Measurements from ENCODE around the gene NANOS2.

The NANOS2 gene

DNA sequence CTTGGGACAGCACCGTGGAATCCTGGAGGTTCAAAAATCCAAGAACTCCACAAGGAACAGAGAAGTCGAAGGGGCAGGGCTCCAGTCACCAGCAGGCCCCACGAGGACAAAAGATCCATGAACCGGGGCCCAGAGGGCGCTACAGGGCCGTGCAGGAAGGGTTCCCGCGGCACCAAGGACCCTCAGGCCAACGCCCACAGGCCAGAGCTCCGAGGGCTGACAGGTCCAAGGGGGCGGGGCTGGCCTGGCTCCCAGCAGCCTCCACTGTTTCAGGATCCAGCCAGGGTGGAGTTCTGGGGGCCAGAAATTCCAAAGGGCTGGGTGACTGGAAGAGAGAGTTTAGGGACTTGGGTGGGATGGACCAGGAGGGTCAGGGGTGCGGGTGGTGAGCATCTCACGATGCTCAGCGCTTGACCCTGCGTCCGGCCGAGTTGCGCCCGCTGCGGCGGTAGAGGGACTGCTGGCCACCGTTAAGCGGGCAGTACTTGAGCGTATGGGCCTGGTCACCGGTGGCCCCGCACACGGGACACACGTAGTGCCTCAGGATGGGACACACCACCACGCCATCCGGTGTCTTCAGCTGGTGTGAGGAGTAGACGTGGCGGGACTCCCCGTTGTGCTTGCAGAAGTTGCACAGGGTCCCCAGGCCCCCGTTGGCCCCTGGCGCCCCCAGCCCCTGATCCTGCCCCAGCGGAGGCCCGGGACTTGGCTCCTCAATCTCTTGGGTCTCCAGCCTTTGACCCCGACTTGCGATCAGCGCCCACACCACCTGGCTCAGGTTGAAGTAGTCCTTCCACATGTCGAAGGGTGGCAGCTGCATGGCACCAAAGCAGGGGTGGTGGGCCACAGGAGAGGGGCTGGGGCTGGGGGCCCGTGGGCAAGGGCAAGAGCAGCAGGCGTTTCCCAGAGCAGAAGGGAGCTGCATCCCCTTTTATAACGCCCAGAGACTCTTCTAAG lies at the start of gene NANOS2:
Gene NANOS2 (minus strand): TSS at position 905 of the 957 bp plus-strand sequence. CDS start 85 bp downstream, at position 820.
- no peaks in the 10 kb centered on the region; the same call in 1 of the 2 replicates for H3K4me1 ChIP-seq
- no peak within 1 kb of the TSS for H3K4me3 ChIP-seq
- H3K9ac ChIP-seq: no peak within 1 kb of the TSS
- H3K27ac ChIP-seq: no peak within 1 kb of the TSS
- H3K4me2 ChIP-seq: no peak within 1 kb of the TSS
- H3K9me3 ChIP-seq: peaks cover 8% of the 10 kb centered on the region; the same call in 1 of the 2 replicates
- H3K36me3 ChIP-seq: no peaks in the 10 kb centered on the region
- H4K20me1 ChIP-seq: no peaks in the 10 kb centered on the region
- no peaks in the 10 kb centered on the region for H3K27me3 ChIP-seq
- TF ChIP-seq Cebpa-rat (IDR thresholded peaks at IDR 0.05): no peak

DNA sequence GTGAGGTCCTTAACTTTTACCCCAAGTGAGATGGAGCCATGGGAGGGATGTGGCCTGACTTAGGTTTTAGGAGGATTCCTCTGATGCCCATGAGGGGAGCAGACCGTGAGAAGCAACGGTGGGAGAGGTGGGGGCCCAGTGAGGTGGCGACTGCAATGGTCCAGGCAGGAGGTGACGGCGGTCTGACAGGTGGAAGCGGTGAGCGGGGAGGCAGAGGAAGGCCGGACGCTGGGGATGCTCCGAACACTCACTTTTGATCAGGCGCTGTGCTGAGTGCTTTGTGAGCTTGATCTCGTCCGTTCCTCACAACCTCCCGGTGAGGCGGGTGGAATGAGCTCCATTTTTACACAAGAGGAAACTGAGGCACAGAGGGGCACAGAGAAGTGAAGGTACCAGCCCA lies 47.4 kb upstream of the NANOS2 start:
- no peaks in the 10 kb centered on the region for H4K20me1 ChIP-seq
- peak overlapping the region; percentile 62 for H3K4me2 ChIP-seq
- peaks cover 8% of the 10 kb centered on the region; the same call in 1 of the 2 replicates for H3K9me3 ChIP-seq
- peaks cover 8% of the 10 kb centered on the region; the same call in 1 of the 2 replicates for H3K36me3 ChIP-seq
- H3K27ac ChIP-seq: no peak overlapping the region
- H3K4me1 ChIP-seq: peaks cover 78% of the 10 kb centered on the region
- no peak overlapping the region for H3K9ac ChIP-seq
- H3K4me3 ChIP-seq: no peak overlapping the region
- no peak for TF ChIP-seq Cebpa-rat (IDR thresholded peaks at IDR 0.05)
- H3K27me3 ChIP-seq: no peaks in the 10 kb centered on the region

DNA sequence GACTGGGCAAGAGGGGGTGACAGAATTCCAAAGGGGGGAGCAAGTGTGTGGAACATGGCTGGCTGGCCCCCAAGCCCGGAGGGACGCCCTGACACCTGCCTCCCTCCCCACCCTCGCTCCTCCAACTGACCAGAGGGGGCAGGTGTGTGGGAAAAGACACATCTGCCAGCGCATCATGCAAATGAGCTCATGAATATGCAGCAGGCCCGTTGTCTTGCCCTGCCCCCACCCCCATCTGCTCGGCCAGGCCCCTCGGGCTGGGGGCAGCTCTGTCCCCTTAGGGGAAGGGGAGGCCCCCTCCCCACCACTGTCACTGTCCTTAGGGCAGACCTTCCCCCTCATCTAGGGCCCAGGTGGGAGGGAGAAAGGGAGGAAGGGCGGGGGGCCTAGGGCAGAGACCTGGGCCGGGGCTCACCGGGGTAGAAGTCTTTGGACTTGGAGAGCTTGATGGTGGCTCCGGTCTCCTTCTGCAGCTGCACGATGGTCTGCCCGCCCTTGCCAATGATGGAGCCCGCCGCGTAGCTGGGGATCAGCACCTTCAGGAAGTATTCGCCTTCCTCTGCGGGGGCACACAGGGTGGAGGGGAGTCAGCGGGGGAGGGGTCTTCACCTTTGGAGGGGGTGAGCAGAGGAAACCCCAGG lies 46.1 kb upstream of the NANOS2 start:
- Histone ChIP-seq H3K9me3 (peaks cover 8% of the 10 kb centered on the region; the same call in 1 of the 2 replicates), H3K36me3 (peaks cover 8% of the 10 kb centered on the region; the same call in 1 of the 2 replicates), H3K27ac (no peak overlapping the region), H3K9ac (no peak overlapping the region), H4K20me1 (no peaks in the 10 kb centered on the region), H3K4me2 (peak overlapping the region; percentile 68), H3K27me3 (no peaks in the 10 kb centered on the region), H3K4me1 (peaks cover 90% of the 10 kb centered on the region), H3K4me3 (no peak overlapping the region)
- TF ChIP-seq Cebpa-rat (IDR thresholded peaks at IDR 0.05): no peak

DNA sequence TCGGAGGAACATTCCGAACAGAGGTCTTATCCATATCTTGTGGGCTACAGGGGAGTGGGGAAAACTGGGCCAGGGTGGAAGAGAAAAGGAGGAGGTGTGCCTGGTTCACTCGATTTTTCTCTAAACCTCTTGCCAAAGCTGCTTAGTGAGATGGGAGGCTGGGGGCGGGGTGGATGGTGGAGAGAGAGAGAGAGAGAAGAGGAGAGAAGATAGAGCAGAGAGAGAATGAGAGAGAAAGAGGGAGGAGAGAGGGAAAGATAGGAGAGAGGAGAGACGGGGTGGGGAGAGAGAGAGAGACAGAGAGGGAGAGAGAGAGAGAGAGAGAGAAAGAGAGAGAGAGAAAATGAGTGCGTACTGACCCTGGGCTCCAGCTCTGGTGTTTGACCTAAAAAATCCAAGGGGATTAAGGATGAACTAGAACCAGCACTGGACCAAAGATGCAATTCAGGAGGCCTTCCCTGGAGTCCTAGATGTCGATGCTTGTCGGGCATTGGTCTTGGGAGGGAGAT lies 45.0 kb upstream of the NANOS2 start:
- H3K4me2 ChIP-seq: peak overlapping the region; percentile 68
- H3K9ac ChIP-seq: no peak overlapping the region
- no peak overlapping the region for H3K27ac ChIP-seq
- no peaks in the 10 kb centered on the region for H4K20me1 ChIP-seq
- no peak for TF ChIP-seq Cebpa-rat (IDR thresholded peaks at IDR 0.05)
- peaks cover 8% of the 10 kb centered on the region; the same call in 1 of the 2 replicates for H3K36me3 ChIP-seq
- peaks cover 96% of the 10 kb centered on the region for H3K4me1 ChIP-seq
- H3K4me3 ChIP-seq: no peak overlapping the region
- H3K9me3 ChIP-seq: peaks cover 8% of the 10 kb centered on the region; the same call in 1 of the 2 replicates
- no peaks in the 10 kb centered on the region for H3K27me3 ChIP-seq

DNA sequence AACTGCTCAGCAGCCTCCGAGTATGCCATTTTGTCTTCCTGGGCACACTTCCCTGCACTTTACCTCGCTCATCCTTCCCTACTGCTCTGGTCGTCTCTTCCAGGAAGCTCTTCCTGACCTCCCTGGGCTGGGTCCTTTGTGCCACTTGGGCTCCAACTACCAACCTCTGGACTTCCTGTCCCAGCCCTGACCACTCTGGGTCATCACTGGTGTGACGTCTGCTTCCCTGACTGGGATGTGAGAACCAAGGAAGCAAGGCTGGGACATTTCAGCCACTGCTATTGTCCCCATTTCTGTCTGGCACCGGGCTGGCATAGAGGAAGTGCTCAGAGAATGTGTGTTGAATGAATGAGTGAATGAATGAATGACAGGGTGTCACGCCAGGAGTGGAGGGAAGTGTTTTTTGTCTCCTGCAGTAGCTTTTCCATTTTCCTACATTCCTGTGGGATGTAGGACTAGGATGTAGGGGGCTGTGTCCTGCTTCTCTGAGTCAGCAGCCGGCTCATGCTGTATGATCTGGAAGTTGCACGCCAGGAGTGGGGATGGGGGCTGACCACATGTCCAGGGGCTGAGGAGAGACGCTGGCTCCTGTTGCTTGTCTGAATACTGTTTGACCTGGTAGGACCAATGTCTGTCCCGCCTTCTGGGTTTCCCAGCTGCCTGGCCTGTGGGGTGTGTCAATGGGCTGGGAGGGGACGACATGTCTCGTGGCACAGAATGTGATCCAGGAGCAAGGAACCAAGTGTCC lies 44.4 kb upstream of the NANOS2 start:
- Histone ChIP-seq H3K36me3 (peaks cover 10% of the 10 kb centered on the region; the same call in 1 of the 2 replicates), H3K9me3 (peaks cover 8% of the 10 kb centered on the region; the same call in 1 of the 2 replicates), H3K4me2 (peak overlapping the region; percentile 22), H3K4me3 (no peak overlapping the region), H3K9ac (no peak overlapping the region), H3K4me1 (peaks cover 96% of the 10 kb centered on the region), H4K20me1 (no peaks in the 10 kb centered on the region), H3K27me3 (no peaks in the 10 kb centered on the region), H3K27ac (no peak overlapping the region; the same call in 1 of the 2 replicates)
- no peak for TF ChIP-seq Cebpa-rat (IDR thresholded peaks at IDR 0.05)

DNA sequence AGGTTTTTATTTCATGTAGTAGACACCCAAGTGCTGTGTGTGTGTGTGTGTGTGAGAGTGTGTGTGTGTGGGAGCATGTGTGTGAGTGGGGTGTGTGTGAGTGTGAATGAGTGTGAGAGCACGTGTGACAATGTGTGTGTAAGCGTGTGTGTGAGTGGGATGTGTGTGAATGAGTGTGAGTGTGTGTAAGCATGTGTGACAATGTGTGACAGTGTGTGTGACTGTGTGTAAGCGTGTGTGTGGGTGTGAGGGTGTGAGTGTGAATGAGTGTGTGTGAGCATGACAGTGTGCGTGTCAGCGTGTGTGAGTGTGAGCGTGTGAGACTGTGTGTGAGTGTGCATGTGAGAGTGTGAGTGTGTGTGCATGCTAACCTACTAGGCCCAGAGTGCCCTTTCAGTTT lies 43.7 kb upstream of the NANOS2 start:
- no peak for TF ChIP-seq Cebpa-rat (IDR thresholded peaks at IDR 0.05)

DNA sequence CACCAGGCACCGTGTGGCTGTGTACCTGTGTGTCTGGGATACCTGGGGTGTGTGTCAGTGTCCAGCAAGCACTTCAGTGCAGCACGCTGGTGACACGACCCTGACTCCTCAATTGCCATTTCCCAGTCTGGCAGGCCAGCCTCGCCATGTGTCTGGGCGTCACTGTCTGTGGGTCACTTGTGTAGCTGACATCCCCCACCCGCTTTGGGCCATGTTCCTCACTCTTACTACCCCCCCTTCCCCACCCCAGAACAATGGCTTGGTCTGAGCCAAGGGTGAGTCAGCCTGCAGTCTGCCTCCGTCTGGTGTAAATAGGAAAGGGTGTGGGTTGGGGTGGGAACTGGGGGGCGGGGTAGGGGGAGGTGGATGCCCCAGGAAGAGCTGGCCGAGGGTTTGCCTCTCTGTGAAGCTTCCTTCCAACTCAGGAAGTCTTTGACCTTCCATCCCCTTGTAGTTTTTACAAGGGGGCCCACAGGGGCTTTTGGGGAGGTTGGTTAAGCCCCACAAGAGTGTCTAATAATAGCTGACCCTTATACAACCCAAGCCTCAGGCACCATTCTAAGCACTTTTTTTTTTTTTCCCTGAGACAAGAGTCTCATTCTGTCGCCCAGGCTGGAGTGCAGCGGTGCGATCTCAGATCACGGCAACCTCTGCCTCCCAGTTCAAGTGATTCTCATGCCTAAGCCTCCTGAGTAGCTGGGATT lies 41.5 kb upstream of the NANOS2 start:
- Histone ChIP-seq H4K20me1 (no peaks in the 10 kb centered on the region), H3K27ac (0 out of 2 replicates have a peak overlapping the region, but pooled peaks have one; percentile 35), H3K9me3 (no peaks in the 10 kb centered on the region), H3K36me3 (peaks cover 26% of the 10 kb centered on the region; the same call in 1 of the 2 replicates), H3K4me2 (peak overlapping the region; percentile 53), H3K9ac (no peak overlapping the region), H3K4me1 (peaks cover 83% of the 10 kb centered on the region), H3K4me3 (no peak overlapping the region), H3K27me3 (no peaks in the 10 kb centered on the region)
- no peak for TF ChIP-seq Cebpa-rat (IDR thresholded peaks at IDR 0.05)

More for the DNA sequence above, 43.7 kb upstream of the NANOS2 start:
- Histone ChIP-seq H3K36me3 (peaks cover 15% of the 10 kb centered on the region; the same call in 1 of the 2 replicates), H3K9me3 (peaks cover 5% of the 10 kb centered on the region; the same call in 1 of the 2 replicates), H4K20me1 (no peaks in the 10 kb centered on the region), H3K9ac (no peak overlapping the region), H3K4me3 (no peak overlapping the region), H3K27me3 (no peaks in the 10 kb centered on the region), H3K4me1 (peaks cover 96% of the 10 kb centered on the region), H3K4me2 (no peak overlapping the region), H3K27ac (no peak overlapping the region; the same call in 1 of the 2 replicates)

DNA sequence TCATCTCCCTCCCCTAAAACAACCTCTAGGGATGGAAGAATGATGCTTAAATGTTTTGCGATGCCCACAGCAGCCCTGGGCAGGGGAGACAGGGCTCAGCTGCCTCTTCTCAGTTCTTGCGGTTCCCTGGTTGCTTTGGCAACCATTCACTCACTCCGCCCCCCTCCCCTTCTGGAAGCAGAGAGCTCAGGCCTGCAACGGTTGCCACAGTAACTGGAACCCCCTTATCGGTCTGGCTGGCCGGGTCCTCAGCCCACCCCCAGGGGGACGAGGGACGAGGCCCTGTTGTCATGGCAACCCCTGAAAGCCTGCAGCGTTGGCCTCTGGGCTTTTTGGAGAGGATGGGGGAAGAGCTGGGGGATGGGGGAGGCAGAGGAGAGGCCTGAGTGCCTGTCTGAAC lies 39.6 kb upstream of the NANOS2 start:
- no peak overlapping the region for H3K9ac ChIP-seq
- H3K4me3 ChIP-seq: no peak overlapping the region
- H3K4me2 ChIP-seq: peak overlapping the region; percentile 53
- no peak for TF ChIP-seq Cebpa-rat (IDR thresholded peaks at IDR 0.05)
- no peaks in the 10 kb centered on the region for H3K27me3 ChIP-seq
- peaks cover 64% of the 10 kb centered on the region for H3K4me1 ChIP-seq
- H3K36me3 ChIP-seq: peaks cover 26% of the 10 kb centered on the region; the same call in 1 of the 2 replicates
- H3K9me3 ChIP-seq: no peaks in the 10 kb centered on the region
- H4K20me1 ChIP-seq: no peaks in the 10 kb centered on the region
- H3K27ac ChIP-seq: no peak overlapping the region
